HG03442 (cell line): Measurements from ENCODE around the gene MFAP4.

ENCODE experiments used
- ATAC-seq: cut with Tn5 transposase; IDR thresholded peaks from one replicate; pipeline ENCODE4 v1.9.1; 2021; ENCODE audit warnings: mild to moderate bottlenecking, moderate library complexity; ENCODE audit not compliant: unreplicated experiment

Gene MFAP4

DNA sequence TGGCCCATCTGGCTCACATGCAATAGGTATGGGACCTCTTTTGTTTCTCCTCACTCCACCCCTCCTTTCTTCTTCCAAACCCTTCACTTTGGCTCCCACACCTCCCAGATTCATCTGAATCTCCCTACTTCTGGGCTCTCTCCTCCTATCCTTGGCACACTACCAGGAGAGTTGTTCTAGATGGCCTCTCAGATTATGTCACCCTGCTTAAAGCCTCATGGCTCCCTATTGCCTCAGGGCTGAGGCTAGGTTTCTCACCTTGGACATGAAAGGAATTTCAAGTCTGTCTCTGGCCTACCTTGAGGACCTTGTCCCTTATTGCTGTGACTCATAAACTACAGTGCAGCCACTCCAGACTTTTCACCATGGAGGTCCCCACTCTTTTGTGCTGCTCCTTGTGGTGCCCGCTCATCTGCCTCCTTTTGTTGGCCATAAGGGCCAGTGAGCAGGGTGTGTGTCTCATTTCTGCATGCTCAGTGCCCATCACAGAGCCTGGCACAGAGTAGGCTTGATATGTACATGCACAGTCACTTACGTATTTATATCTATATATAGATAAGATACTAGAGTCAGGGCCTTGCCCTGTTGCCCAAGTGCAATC, 1.0 kb upstream of the MFAP4 start:
- ATAC-seq, result no peak

DNA sequence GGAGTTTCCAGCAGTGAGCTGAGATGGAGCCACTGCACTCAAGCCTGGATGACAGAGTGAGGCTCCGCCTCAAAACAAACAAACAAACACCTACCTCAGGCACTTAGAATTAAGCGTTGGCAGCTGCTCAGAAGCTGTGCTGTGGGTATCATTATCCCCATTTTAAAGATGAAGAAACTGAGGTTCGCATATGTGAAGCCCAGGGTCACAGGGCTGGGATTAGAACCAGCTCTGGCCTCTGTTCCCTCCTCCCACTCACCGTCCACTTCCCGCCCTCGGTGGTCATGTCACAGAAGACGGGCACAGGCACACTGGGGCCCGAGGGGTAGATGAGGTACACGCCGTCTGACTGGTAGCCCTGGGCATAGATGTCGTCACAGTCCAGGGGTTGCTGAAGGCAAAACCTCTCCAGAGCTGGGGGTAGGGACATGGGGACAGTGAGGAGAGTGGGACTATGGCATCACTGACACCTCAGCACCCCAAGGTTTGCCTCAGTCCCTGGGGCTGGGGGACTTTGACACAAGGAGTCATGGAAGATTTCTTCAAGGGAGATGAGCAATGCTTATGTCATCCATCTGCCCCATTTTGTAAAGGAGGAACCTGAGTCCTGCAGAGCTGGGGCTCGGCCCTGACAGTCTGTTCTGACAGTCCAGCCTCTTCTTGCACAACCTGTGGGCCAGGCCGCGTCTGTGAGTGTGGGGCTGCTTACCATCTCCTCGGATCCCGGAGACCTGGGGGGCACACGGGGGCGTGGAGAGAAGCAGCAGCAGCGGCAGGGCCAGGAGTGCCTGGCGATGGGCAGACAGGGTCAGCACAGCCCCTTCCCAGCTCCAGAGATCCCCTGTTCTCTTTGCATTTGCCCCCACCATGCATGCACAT, 700 bp downstream of the MFAP4 start:
- no peak for ATAC-seq

DNA sequence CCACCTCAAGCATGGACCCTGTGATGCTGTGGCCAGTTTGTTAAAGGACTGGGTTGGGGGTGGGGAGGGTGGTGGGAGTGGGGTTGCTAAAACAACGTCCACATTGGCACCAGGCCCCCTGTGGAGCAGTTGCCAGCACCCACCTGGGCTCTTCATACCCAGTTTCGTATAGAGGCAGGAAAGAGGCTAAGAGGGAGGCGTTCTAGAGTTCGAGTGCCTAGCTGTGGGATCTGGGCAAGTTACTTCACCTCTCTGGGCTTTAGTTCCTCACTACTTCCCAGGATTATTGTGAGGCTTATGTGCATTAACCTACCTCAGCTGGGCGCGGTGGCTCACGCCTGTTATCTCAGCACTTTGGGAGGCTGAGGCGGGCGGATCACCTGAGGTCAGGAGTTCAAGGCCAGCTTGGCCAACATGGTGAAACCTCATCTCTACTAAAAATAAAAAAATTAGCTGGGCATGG, 1.4 kb downstream of the MFAP4 start:
- ATAC-seq, result no peak

DNA sequence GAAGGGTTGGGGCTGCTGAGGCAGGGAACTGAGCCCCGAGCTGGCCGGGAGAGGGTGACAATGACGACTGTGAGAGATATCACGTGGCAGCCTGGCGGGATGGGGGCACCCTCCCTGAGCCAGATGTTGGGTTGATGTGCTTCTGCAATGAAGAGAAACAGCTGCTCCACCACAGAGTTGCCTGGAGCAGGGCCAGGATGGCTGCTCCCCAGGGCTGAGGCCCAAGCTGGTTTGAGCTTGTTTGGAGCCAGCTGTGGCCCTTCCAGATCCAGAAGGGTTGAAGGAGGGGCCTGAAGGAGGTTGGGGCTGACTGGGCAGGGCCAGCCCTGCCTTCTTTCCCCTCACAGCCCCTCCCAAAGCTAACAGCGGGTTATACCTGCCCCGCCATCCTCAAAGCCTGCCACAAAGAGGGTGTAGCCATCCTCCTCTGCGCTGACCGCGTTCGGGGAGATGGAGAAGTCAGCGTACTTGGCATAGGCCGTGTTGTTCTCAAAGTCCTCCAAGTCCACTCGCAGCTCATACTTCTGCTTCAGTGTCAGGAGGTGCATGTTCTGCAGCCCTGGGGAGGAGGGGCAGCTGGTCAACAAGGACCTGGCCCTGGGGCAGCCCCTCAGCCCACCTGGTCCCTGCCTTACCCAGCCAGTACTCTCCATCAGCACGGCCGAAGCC, 2.1 kb downstream of the MFAP4 start:
- ATAC-seq, result no peak

DNA sequence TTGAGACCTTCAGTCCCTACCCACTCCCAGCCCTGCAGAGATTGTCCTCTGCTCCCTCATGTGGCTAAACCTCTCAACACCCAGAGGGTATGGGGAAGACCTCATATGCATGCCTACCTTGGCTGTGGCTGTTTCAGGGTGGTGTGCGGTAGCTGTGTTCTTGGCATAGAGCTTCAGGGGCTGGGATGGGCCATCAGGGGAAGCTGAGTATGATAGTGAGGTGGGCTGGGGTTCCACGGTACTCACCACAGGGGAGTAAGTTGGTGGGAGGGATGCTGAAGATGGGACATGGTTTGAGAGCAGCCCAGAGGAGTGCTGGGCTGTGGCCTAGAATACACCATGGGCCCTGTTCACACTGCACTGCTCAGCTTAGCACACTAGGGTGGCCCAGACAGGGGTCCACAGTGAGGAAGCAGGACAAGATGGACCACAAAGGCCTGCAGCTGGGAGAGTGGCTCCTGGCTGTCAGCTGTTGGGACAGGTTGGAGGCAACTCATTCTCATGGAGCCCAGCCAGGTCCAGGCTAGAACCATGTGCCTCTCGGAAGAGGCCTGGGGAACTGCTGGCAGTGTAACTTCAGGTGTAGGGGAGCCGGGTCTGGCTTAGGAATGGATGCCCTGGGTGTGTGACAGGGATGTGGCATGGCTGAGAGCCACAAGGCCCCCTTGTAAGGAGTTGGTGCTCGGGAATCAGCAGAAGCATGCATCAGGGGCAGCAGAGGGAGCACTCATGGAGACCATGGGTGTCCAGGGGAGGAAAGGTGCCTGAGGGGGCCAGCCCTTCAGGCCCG, 3.1 kb downstream of the MFAP4 start:
- no peak for ATAC-seq

DNA sequence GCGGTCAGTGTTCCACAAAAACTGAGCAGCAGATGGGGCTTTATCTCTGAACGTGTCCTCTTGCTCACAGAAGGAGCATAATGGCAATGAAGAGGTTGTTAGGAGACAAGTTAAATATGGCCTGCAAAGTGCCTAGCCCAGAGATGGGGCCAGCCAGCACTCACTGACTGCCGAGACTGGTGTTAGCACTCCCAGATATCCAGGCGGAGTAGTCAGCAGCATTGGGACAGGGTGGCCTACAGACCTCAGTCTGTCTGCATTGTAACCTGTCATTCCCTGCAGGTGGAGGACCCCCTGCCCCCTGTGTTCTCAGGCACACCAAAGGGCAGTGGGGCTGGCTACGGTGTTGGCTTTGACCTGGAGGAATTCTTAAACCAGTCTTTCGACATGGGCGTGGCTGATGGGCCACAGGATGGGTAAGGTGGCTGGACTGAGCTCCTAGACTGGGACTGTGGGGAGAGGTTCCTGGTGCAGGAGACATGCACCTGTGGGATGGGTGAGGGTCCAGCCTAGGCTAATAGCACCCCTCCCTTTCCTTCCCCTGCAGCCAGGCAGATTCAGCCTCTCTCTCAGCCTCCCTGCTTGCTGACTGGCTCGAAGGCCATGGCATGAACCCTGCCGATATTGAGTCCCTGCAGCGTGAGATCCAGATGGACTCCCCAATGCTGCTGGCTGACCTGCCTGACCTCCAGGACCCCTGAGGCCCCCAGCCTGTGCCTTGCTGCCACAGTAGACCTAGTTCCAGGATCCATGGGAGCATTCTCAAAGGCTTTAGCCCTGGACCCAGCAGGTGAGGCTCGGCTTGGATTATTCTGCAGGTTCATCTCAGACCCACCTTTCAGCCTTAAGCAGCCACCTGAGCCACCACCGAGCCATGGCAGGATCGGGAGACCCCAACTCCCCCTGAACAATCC, 4.2 kb downstream of the MFAP4 start:
- no peak for ATAC-seq

DNA sequence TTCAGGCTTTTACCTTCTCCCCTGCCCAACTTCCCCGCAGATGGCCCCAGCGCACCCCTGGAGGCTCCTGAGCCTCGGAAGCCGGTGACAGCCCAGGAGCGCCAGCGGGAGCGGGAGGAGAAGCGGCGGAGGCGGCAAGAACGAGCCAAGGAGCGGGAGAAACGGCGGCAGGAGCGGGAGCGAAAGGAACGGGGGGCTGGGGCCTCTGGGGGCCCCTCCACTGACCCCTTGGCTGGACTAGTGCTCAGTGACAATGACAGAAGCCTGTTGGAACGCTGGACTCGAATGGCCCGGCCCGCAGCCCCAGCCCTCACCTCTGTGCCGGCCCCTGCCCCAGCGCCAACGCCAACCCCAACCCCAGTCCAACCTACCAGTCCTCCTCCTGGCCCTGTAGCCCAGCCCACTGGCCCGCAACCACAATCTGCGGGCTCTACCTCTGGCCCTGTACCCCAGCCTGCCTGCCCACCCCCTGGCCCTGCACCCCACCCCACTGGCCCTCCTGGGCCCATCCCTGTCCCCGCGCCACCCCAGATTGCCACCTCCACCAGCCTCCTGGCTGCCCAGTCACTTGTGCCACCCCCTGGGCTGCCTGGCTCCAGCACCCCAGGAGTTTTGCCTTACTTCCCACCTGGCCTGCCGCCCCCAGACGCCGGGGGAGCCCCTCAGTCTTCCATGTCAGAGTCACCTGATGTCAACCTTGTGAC, 5.1 kb downstream of the MFAP4 start:
- no peak for ATAC-seq

DNA sequence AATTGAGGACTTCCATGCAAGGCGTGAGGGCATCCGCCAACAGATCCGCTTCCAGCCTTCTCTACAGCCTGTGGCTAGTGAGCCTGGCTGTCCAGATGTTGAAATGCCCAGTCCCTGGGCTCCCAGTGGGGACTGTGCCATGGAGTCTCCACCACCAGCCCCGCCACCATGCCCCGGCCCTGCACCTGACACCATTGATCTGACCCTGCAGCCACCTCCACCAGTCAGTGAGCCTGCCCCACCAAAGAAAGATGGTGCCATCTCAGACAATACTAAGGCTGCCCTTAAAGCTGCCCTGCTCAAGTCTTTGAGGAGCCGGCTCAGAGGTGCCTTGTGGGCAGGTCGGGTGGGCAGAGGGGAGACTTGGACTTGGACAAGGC, 5.6 kb downstream of the MFAP4 start:
- no peak for ATAC-seq

DNA sequence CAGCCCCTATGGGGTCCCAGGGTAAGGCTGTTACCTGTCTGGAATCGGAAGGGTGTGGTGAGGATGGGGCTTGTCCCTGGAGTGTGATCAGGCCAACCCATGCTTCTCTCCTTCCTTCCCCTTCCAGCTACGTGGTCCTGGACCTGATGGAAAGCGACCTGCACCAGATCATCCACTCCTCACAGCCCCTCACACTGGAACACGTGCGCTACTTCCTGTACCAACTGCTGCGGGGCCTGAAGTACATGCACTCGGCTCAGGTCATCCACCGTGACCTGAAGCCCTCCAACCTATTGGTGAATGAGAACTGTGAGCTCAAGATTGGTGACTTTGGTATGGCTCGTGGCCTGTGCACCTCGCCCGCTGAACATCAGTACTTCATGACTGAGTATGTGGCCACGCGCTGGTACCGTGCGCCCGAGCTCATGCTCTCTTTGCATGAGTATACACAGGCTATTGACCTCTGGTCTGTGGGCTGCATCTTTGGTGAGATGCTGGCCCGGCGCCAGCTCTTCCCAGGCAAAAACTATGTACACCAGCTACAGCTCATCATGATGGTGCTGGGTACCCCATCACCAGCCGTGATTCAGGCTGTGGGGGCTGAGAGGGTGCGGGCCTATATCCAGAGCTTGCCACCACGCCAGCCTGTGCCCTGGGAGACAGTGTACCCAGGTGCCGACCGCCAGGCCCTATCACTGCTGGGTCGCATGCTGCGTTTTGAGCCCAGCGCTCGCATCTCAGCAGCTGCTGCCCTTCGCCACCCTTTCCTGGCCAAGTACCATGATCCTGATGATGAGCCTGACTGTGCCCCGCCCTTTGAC, 6.3 kb downstream of the MFAP4 start:
- ATAC-seq, result no peak

DNA sequence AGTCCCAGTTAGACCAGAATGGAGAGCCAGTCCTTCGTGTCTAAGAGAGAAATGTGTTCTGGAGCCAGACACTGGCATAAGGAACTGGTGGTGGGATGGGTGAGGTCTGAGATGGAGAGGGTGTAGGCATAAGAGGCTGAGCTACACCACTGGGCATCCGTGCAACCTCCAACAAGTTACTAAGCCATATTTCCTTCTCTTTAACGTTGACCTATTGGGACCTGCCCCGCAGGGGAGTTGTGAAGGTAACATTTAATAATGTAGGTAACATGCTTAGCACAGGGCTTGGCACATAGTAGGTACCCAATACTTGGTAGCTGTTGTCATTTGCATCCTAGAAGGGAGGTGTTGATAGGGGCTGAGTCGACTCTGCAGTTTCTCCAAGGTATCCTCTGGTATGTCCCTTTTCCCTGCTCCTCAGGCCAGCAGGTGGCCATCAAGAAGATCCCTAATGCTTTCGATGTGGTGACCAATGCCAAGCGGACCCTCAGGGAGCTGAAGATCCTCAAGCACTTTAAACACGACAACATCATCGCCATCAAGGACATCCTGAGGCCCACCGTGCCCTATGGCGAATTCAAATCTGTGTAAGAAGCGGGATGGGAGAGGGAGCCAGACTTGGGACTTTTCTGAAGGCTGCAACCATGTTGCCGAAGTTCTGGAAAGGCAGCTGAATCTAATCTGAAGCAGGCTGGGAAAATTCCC, 7.5 kb downstream of the MFAP4 start:
- ATAC-seq, result no peak

DNA sequence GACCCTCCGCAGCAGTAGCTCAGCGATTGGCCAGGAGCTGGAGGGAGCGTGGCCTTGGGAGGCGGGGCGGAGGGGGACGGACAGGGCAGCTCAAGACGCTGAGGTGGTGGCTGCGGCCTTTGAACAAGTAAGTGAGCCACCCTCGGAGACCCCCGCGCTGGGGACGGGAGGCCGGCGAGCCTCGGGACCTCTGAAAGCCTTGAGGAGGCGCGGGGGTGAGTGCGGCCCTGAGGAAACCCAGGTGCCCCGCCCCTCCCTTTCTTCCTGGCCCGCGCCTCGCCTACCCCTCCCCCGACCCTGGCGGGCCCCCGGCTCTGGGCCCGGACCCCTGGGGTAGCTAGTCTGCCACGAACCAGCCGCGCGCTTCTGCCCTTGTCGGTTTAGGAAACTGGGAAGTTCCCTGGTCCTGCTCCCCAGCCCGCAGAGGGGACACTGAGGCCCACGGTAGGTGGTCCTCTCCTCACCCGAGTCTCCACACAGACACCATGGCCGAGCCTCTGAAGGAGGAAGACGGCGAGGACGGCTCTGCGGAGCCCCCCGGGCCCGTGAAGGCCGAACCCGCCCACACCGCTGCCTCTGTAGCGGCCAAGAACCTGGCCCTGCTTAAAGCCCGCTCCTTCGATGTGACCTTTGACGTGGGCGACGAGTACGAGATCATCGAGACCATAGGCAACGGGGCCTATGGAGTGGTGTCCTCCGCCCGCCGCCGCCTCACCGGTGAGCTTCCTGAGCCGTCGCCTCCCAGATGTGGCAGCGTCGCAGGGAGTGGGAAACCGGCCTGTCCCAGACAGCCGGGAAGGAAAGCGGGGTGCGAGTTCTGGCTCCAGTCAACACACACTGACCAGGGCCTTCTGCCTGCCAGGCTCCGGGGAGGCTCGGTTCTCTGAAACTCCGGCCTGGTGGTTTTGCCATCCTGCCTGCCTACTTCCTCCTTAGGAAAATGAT, 8.3 kb downstream of the MFAP4 start, which contains the start of gene MAPK7:
MAPK7 (plus strand) TSS at position 83 of the 945 bp plus-strand sequence; CDS start at position 486, 403 bp downstream.
- no peak for ATAC-seq

DNA sequence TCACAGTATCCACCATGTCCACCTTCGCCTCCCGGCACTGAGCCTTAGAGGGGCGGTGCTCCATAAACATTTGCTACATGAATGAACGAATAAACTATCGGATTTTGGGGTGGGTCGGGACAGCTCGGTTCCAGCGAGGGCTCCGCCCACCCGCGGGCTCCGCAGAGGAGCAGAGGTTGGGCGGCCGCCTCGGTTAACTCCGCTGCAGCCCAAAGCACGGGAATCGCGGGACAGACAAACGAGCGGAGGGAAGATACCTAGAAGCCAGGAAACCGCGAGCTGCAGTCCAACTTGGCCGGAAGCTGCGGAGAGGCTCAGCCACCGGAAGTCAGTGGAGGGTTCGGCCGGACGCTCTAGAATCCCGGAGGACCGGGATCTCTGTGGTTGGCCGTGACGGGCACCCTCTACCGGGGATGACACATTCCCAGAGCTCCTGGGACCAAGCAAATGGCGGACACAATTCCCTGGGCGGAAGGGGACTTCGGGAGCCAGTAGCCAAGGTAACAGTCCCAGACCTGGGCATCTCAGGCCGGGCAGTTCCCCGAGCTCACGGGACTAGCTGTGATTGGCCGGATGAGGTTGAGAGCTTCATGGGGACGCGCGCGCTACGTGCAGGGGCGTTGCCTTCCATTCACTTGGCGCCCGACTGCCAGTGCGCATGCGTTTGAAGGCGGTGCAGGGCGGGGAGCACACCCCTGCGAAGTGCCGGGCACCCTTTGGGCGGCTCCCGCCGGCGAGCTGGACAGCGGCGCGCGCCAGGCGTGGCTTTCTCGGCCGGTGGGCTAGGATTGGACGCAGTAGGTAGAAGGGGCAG, 9.2 kb downstream of the MFAP4 start:
- peak; percentile 91 for ATAC-seq

DNA sequence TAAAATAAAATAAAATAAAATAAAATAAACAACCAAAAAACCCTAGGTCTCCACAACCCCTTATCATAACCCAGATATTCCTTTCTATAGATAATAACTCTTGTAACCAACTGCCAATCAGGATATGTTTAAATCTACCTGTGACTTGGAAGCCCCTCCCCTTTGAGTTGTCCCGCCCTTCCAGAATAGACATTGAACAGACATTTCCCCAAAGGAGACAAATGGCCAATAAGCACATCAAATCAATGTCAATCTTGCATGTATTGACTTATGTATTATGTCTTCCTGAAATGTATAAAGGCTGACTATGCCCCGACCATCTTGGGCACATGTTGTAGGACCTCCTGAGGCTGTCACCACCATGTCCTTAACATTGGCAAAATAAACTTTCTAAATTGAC, 10.2 kb downstream of the MFAP4 start:
- ATAC-seq, result no peak

DNA sequence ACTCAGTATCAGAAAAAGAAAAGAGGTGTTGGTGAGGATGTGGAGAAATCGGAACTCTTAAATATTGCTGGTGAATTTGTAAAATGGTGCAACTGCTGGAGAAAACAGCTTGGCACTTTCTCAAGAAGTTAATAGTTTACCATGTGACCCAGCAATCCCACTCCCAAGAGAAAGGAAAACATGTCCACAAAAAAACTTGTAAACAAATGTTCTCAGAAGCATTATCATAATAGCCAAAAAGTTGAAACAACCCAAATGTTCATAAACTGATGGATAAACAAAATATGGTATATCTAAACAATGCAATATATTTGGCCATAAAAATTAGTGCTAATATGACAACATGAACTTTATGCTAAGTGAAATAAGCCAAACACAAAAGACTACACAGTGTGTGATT, 11.3 kb downstream of the MFAP4 start:
- ATAC-seq, result no peak

DNA sequence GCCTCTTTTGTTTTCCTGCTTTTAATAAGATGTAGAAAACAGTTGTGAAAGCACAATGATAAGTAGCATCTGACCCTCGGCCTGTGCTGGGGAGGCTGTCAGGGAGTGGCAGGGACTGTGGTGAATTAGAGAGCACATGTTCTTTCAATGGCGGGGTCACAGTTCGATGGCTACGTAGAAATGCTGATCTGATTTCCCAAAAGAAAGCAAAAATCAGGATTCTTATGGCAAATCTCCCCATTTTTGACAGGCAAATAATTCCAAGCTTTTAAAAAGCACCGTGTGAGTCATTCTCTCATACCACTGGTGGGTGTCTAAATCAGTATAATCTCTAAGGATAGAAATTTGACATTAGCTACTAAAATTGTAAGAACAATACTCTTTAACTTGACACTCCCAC, 12.9 kb downstream of the MFAP4 start:
- ATAC-seq, result no peak
